AG09309 (cell line): ENCODE results near the gene TBPL1.
"Not testable (repeated sequence)": the region's sequence is repeated elsewhere in the genome, so short reads cannot be mapped to it uniquely, and the experiment has no call there.

Experiments used
- DNase-seq: peaks from one replicate; pipeline ENCODE4 v3.0.0-alpha.2; 2010; ENCODE audit warnings: low read depth
- H3K4me3 ChIP-seq: 2 replicates; pipeline ENCODE4 v1.5.1; 2011; ENCODE audit warnings: mild to moderate bottlenecking, low read depth, low read length, moderate library complexity; ENCODE audit not compliant: control insufficient read depth
- CTCF ChIP-seq: IDR thresholded peaks from 2 replicates; pipeline ENCODE4 v1.5.1; 2011; ENCODE audit warnings: mild to moderate bottlenecking, low read depth, low read length, inconsistent platforms; ENCODE audit not compliant: insufficient read depth, control insufficient read depth; ENCODE audit errors: missing control alignments

The TBPL1 gene

GRCh38 chr6:133919362-133919761, 33.7 kb upstream of the TBPL1 start:
- no peak for DNase-seq
- TF ChIP-seq CTCF = no peak
- no peak overlapping the region for H3K4me3 ChIP-seq

DNA sequence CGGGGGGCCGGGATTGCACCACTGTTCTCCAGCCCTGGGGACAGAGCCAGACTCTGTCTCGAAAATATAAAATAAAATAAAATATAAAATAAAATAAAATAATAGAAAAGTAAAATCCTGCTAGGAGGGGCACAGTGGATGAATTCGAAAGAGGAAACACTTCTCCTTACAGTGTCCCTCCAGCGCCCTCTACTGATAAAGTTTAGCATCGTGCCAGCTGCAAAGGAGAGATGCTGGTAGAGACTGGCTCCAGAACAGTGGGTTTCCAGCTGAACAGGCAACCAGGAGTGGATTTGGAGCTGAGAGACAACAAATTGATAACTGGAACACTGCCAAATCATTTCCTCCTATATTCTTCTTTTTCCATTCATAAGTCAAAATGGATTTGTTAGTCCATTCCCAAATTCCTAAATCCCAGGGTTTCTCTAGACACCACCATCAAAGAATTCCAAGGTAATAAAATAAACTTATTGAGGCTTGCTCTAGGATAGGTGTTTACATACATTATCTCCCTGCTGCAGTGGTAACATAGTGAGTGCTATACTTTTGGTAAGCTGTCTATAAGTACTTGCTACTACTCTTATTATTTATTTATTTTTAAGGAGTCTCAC, 31.7 kb upstream of the TBPL1 start:
- peak; percentile 87 for TF ChIP-seq CTCF
- peak; percentile 38 for DNase-seq
- H3K4me3 ChIP-seq = no peak overlapping the region

DNA sequence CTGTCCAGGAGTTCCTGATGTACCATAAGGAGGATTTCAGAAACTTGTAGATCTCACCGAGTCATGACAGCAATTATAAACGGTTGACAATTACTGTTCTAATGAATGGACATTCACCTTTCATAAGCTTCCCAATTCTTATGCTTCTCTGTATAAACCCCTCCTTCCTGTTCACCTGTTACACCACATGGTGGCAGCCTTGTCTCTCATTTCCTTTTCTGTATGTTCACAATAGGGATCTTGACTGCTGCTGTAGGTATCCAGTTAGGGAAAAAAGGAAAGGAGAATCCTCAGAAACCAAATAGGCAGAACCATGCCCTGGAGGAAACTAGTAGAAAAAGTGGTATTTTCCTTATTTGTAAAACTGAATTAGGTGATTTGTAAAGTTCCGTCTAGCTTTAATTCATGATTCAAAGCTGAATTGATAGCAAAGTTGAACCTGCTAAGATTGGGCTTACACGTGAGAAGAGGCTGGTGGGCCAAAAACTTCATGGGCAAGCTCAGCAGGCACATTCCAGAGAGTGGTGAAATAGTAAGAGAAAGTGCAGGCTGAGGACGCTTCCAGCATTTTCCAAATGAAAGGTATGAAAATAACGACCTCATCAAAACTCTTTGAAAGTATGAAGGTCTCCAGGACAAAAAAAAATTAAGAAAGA, 29.0 kb upstream of the TBPL1 start:
- TF ChIP-seq CTCF = peak; percentile 76
- no peak overlapping the region for H3K4me3 ChIP-seq
- DNase-seq = peak; percentile 53

GRCh38 chr6:133931221-133931620, 21.8 kb upstream of the TBPL1 start:
- H3K4me3 ChIP-seq, DNase-seq: not testable (repeated sequence)

DNA sequence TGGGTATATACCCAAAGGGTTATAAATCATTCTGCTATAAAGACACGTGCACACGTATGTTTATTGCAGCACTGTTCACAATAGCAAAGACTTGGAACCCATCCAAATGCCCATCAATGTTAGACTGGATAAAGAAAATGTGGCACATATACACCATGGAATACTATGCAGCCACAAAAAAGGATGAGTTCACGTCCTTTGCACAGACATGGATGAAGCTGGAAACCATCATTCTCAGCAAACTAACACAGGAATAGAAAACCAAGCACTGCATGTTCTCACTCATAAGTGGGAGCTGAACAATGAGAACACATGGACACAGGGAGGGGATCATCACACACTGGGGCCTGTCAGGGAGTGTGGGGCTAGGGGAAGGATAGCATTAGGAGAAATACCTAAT, 16.7 kb upstream of the TBPL1 start:
- DNase-seq, H3K4me3 ChIP-seq: not testable (repeated sequence)

- no peak overlapping the region for H3K4me3 ChIP-seq
- DNase-seq = no peak
- TF ChIP-seq CTCF = no peak
Observed at GRCh38 chr6:133937909-133938308, 15.1 kb upstream of the TBPL1 start.

- no peak for TF ChIP-seq CTCF
- no peak overlapping the region for H3K4me3 ChIP-seq
- no peak for DNase-seq
Observed at GRCh38 chr6:133938533-133938932, 14.5 kb upstream of the TBPL1 start.
